MV-4-11 (cell line): Measurements from ENCODE around the gene XKR8.

Source experiments
- DNase-seq: peaks from one replicate; lab custom pipeline; 2025; lab: John Stamatoyannopoulos, UW

XKR8 gene, protein sequence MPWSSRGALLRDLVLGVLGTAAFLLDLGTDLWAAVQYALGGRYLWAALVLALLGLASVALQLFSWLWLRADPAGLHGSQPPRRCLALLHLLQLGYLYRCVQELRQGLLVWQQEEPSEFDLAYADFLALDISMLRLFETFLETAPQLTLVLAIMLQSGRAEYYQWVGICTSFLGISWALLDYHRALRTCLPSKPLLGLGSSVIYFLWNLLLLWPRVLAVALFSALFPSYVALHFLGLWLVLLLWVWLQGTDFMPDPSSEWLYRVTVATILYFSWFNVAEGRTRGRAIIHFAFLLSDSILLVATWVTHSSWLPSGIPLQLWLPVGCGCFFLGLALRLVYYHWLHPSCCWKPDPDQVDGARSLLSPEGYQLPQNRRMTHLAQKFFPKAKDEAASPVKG

DNA sequence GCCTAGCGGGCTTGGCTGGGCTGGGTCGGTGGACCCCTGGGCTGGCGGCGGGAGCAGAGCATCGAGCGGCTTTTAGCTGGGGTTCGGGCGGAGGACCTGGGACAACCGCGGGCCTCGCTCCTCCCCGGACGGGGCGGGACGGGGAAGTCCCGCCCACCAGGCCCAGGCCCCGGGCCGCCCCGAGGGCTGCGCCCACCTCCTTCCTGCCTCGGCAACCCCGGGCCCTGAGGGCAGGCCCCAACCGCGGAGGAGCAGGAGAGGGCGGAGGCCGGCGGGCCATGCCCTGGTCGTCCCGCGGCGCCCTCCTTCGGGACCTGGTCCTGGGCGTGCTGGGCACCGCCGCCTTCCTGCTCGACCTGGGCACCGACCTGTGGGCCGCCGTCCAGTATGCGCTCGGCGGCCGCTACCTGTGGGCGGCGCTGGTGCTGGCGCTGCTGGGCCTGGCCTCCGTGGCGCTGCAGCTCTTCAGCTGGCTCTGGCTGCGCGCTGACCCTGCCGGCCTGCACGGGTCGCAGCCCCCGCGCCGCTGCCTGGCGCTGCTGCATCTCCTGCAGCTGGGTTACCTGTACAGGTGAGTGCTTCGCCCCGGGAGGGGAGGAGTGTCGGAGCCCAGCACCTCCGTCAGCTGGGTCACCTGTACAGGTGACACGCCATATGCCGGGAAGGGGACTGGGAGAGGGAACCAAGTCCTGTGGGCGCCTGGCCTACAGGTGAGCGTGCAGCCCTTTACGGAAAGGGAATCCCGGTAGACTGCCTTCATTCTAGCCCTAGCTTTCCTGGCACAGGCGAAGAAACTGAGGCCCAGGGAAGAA lies at the start of gene XKR8:
Gene XKR8, plus strand, starts transcription at position 182 of the 812 bp plus-strand sequence. Its CDS starts 97 bp downstream, at position 279.
- peak; percentile 67 for DNase-seq

DNA sequence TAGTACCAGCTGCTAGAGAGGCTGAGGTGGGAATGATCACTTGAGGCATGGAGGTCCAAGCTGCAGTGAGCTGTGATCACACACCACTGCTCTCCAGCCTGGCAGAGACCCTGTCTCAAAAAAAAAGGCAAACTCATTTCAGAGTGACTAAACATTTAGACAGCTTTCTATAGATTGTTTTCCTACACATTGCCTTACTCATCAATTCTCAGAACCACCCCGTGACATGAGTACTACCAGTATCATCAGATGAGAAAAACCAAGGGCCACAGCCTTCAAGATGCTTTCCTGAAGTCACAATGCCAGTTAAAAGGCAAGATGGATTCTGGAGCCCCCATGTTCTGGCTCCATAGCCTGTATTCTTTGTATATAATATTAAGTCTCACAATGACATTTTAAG lies 47.3 kb upstream of the XKR8 start:
- DNase-seq, result no peak

DNA sequence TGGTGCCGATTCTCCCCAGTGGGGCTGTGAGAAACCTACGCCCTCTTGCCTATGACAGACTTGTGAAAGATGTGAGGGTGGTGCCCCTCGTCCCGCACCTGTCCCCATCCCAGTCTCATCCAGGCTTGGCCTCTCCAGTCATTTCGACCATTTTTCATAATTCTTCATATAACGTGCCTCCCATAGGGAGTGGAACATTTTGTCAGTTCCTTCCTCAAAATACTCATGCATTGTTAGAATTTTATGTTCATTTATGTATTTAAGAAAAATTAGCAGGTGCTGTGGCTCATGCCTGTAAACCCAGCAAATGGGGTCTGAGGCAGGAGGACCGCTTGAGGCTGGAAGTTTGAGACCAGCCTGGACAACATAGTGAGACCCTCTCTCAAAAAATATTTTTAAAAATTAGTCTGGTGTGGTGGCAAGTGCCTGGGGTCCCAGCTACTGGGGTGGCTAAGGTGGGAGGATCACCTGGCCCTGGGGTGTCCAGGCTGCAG lies 44.6 kb upstream of the XKR8 start:
- no peak for DNase-seq

DNA sequence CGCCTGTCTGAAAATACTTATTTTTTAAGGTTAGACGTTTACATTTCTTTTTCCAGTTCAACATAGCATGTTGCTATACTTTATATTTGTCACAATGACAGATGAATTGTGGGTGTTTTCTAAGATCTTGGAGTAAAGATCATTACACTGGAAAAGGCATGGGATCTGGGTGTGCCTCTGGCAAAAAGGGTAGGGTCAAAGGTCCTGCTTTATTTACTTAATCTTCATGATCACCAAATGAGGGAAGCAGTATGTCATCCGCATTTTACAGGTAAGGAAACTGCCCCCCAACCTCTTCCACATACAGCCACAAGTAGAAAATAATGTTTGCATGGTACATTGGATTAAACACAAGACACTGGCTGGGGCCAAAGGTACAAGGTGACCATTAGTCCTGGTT lies 37.5 kb upstream of the XKR8 start:
- no peak for DNase-seq

DNA sequence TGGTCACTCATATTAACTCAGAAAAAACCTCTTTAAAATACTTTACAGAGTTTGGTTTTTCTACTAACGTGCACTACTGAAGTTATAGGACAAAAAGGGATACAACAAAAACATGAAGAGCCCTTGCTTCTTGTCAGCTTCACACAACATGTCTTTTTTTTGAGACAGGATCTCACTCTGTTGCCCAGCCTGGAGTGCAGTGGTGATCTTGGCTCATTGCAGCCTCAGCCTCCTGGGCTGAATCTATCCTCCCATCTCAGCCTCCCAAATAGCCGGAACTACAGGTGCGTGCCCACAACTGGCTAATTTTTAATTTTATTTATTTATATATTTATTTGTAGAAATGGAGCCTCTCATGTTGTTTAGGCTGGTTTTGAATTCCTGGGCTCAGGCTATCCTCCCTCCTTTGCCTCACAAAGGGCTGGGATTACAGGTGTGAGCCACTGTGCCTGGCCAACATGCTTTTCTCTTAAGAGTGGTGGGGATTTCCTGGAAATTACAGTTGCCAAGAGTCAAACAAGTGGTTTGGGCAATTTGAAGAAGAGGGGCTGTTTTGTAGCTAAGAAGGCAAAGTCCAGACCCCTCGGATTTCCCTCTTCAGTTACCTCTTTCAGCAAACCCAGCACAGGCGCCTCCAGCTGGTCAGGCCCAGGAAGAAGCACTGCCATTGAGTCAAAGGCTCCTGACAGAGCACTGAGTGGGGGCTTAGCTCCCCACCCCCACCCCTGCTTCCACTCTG lies 31.4 kb upstream of the XKR8 start:
- no peak for DNase-seq

DNA sequence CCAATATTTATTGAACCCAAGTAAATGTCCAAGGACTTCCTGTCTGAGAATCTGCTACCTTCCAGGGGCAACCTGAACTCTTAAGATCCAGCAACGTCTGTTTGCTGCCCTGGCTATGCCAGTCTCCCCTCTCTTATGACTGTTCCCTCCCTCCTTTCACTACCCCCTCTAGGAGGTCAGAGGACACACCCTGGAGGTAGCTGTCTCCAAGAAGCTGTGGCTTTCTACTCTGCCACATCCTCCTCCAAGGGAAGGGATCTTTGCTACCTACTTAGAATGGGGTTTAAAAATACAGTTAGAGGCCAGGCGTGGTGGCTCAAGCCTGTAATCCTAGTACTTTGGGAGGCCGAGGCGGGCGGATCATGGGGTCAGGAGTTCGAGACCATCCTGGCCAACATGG lies 28.6 kb upstream of the XKR8 start:
- DNase-seq, result peak; percentile 50

DNA sequence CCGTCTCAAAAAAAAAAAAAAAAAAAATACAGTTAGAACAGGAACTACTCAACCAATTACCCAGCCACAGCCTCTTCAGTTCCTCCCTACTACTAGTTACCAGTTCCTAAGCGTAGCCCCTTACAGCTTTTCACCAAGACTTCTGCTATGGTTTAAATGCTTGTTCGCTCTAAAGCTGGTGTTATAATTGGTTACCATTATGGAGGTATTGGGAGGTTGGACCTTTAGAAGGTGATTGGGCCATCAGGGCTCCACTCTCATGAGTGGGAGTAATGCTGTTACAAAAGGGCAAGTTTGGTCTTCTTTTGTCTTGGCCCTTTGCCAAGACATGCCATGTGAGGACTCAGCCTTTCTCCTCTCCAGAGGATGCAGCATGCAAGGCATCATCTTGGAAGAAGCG lies 28.0 kb upstream of the XKR8 start:
- peak; percentile 91 for DNase-seq

DNA sequence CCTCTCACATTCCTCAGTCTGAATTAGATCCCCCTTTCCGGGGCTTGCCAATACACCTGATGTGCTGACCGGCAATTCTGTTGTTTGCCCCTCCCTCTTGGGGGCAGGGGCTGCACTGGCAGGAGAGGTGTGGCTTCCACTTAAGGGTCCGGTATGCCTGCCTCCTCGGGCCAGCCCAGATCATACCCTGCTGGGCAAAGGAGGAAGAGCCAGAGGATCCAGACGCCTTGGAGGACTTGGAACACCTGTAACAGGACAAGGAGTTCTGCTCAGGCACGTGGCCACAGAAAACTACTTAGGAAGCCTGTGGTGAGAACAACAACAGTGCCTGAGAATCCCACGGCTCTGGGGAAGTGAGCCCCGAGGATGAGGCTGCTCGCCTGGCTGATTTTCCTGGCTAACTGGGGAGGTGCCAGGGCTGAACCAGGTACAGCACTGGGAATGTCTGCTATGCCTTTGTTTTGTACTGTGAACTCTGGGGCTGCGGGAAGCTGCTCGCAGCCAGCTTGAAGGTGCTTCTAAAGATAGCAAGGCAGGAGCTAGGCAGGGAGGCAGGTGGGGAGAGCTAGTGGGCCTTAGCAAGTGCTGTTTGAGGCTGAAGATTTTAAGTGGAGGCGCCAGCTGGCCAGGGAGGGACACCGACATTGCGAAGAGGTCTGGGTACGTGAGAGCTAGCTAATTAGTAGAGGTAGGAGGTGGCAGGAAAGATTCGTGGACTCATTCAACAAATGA lies 24.8 kb upstream of the XKR8 start, which contains the start of gene SMPDL3B:
Gene SMPDL3B, plus strand, starts transcription at position 183 of the 732 bp plus-strand sequence. Its CDS starts 184 bp downstream, at position 367.
- DNase-seq, result no peak

DNA sequence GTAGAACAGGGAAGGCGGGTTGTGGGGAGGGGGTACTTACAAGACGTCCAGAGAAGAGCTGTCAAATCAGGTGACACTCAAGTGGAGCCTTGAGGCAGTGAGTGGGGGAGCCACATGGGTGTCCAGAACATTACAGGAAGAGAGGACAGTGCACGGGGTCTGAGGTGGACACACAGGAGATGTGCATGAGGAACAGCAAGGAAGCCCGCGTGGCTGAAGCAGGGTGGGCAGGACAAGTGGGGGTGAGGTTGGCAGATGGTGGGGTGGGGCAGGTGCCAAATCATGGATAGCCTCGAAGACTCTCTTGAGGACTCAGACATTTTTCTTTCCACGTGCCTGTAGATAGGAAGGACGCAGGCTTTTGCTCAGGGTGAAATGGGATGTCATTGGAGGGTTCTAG lies 24.1 kb upstream of the XKR8 start:
- DNase-seq, result no peak

DNA sequence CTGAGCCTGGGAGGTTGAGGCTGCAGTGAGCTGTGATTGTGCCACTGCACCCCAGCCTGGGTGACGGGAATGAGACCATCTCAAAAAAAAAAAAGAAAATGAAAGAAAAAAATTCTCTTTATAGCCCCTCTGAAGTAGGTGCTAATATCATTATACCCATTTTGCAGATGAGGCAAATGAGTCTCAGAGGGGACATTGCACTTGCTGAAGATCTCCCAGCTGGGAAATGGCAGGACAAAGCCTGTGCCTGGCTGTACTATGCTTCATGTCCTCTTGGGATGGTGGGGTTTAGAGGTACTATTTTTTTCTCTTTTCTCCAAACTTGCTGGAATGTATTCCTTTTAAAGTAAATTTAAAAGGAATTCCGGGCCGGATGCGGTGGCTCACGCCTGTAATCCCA lies 23.4 kb upstream of the XKR8 start:
- DNase-seq, result no peak

DNA sequence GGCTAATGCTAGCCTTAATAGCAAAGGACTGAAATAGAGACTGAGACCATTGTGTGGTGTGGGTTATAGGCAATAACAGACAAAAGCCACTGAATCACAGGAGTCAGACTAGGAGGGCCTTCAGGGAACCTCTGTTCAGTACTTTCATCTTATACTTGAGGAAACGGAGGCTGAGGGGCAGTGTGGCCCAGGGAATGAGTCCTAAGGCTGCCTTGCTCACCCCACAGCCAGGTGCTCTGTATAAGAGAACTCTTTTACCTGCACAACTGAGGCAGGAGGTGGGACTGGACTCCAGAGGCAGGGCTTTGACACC lies 22.3 kb upstream of the XKR8 start:
- no peak for DNase-seq

DNA sequence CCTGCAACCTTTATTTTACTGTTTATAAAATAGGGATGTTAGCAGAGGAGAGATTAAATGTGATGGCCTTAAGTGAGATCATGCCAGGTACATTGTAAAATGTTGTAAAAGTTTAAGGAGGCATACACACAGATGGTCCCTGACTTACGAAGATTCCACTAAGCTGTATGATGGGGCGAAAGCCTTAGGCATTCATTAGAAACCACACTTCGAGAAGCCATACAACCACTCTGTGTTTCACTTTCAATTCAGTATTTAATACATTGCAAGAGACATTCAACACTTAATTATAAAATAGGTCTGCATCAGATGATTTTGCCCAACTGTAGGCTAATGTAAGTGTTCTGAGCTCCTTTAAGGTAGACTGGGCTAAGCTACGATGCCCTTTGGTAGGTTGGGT lies 21.3 kb upstream of the XKR8 start:
- DNase-seq, result no peak

DNA sequence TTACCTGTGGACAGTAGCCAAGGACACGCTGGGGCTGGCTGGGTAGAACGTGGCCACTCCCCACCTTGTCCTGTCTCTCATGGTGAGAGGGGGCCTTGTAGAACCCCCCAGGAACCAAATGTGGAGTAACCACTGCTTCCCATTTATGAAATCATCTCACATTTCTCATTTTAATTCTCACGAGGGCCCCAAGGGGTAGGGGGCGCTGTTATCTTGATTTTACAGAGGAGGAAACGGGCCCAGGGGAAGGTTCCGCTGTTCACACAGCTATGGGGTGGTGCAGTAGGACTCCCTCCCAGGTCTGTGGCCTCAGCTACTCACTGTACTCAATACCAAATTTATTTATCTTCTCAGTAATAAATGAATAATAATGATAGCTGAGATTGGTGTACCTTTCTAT lies 19.5 kb upstream of the XKR8 start:
- peak; percentile 57 for DNase-seq

DNA sequence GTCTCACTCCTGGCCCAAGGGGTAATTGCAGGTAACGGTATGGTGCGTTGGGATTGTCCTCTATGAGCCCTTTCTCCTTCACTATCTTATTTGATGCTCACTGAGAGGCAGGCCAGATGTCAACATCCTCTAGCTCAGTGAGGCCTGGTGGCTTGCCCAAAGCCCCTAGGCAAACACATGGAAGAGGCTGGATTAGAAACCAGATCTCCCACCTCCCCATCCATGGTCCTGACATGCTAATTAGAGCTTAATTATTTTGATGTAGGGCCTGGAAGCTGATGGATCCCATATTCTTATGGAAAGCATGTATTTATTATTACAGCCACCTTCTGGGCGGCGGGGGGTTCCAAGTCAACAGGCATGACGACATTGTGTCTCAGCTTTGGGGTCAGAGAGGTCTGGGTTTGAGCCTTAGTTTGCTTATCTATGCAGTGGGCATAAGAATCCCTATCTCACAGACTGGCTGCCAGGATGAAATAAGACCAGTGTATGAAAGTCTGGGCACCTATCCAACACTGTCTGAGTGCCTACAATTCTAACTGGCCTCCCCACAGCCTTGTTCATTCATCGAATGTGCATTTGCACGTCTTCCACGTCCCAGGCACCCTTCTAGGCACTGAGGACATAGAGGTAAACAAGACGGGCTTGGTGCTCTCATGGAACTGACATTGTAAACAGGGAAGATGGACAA lies 18.8 kb upstream of the XKR8 start:
- DNase-seq, result no peak

DNA sequence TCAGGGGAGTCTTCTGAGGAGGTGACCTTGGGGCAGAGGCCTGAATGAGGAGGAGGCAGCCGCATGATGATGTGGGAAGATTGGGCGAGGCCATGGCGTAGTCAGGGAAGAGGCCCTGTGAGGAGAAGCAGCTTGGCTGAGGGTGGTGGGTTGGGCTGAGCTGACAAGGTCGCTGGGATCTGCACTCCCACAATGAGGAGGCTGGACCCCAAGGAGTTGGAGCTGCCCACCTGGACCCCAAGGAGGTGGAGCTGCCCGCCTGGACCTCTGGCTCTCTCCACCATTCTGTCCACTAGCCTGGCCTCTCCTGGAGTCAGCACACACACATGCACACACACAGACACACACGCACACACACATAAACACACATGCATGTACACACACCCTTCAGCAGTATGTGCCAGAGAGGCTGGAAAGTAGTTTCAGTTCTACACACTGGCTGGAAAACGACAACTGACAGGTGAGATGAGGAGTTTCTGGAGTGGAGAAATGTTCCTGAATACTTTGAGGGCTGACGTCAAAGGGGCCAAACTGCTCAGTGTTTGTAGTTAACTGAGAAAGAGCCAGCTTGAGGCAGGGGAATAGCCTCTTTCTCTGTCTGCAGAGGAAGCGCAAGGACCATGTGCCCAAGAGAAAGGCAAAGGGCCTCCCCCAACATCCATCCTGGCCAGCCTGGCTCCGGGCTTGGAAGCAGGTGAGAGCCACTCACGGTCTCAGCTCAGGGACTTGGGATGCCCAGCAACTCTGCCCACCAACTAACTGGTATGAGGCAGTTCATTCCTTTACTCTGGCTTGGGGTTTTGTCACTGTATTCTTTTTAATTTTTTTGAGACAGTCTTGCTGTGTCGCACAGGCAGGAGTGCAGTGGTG lies 17.9 kb upstream of the XKR8 start:
- DNase-seq, result no peak

DNA sequence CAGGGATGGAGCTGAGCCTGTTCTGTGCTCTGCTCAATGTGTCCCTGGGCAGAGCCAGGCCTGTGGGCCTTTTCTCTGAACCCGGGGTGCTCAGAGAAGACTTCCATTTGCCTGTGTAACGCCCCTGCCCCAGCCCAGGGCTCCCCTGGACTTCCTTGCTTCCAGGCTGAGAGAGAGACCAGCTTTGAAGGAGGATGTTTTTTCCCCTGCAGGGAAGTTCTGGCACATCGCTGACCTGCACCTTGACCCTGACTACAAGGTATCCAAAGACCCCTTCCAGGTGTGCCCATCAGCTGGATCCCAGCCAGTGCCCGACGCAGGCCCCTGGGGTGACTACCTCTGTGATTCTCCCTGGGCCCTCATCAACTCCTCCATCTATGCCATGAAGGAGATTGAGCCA lies 14.8 kb upstream of the XKR8 start:
- no peak for DNase-seq

DNA sequence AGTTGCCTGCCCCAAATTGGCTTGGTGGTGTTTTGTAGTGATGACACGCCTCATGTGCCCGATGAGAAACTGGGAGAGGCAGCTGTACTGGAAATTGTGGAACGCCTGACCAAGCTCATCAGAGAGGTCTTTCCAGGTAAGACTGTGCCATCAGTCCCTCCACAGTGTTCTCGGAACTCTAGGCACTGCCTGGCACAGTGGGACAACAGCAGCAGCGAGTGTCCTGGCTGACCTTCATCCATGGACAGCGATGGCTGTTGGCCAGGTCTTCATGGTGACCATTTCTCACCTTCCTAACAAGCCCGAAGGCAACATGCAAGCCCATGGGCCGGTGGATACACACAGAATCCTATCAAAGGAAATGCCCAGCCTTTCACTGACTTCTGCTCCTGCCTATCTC lies 10.7 kb upstream of the XKR8 start:
- DNase-seq, result no peak

DNA sequence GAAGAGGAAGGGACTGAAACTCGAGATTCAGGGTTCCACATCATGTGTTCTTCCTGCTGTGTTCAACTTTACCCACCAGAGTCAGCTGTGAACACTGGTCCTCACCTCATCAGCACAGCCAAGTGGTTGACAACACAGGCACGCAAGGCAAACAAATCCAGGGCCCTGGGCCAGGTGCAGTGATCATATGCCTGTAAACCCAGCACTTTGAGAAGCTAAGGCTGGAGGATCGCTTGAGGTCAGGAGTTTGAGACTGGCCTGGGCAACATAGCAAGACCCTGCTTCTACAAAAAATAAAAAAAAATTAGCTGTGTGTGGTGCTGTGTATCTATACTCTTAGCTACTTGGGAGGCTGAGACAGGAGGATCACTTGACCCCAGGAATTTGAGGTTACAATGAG lies 8.4 kb upstream of the XKR8 start:
- DNase-seq, result no peak

DNA sequence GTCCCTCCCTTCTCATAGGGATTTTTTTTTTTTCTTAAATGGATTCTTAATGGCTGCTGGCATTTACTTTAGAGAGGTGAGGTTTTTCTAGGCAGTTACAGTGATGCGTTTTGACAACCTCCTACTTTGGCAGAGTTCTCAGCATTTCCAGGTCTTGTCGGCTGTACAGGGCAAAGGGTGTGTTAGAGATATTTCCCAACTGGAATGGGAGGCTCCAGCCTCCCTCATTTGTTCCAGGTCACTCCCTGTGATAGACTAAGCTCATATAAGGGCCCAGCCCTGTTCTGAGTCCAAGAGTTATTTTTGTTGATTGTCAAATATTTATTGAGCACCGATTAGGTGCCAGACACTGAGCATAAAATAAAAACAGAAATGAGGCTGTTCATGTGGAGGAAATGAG lies 7.6 kb upstream of the XKR8 start:
- DNase-seq, result no peak

DNA sequence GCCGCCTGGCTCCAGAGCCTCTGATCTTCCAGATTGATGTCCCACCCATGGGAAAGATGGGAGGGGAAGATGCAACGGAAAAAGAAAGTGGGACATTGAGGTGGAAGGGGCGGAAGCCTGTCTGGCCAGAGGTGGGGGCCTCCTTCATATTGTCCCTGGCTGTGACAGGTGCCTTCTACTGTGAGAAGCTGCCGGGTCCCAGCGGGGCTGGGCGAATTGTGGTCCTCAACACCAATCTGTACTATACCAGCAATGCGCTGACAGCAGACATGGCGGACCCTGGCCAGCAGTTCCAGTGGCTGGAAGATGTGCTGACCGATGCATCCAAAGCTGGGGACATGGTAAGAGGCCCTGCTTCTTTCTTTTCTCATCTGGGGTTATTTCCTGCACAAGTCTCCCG lies 5.6 kb upstream of the XKR8 start:
- DNase-seq, result no peak
